ENCODE measurements around the gene SHQ1. TPM values are rescaled to one million over a fixed set of nuclear protein-coding genes. Genes with fewer than 3 reads are reported as not detected.
"Not testable (repeated sequence)": the region's sequence is repeated elsewhere in the genome, so short reads cannot be mapped to it uniquely, and the experiment has no call there.

Gene SHQ1
- total RNA-seq, 2 experiments from 2014 or later = 26.4 to 31.3 TPM

DNA sequence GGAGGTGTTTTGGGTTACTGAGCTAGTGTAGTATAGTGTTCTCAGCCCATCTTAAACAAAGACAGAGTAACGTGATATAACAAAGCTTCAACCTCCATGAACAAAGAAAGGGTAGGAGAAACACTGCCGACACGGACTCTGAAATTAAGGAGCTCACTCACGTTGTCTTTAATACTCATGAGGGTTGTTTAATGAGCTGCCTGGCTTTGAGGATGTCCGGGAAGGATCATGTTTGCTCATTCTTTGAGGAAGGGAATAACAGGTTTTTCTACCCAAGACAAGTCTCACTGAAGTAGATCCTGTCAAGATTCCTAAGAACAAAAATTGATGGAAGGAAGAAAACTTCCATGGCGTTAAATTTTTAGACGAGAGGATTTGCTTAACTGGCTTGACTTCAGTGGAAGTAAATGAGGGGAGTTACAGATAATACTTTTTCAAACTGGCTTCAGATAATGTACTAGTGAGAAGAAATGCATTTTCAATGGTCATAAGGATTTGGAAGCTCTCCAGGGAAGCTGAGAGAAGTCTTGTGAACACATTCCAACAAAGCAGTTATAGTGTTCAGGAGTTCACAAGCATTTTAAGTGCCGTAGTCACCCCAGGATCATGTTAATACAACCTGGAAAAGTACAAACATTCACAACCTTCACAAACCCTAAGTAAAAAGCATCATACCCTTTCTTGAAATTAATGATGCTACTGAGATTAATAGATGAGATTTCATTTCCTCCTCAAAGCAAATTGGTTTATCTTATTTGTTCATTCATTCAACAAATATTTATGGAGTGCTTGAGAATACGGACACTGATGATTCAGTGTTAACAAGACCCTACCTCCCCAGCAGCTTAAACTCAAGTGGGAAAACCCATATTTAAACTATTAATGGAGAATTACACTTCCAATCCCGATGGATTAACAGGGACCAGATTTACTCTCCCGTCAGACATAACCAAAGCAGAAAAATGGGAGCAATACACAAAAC lies 101.5 kb downstream of the SHQ1 start:
- Mint-ChIP-seq H3K9me3 (ENCODE audit: low read depth) (no peaks in the 10 kb centered on the region), H3K4me3 (no peak overlapping the region), H3K27me3 (no peaks in the 10 kb centered on the region), H3K4me1 (peaks cover 33% of the 10 kb centered on the region), H3K36me3 (ENCODE audit: low read depth) (peaks cover 25% of the 10 kb centered on the region), H3K27ac (no peak overlapping the region)
- intact Hi-C loops (cut with DNase I, micrococcal nuclease) = no loop called here
- ChIA-PET POLR2A (no interaction called here), CTCF (interaction anchor here (0.7 to 1.3 kb wide), 3 partner anchors 9 to 1019 kb away, joined by 3 read pairs; no protein-coding TSS in a partner anchor)
- DNase-seq (no peak), ATAC-seq (no peak)

- CTCF ChIA-PET = interaction anchor here (1.3 kb wide), 1 partner anchor 10 kb away, joined by 3 read pairs; no protein-coding TSS in a partner anchor
- intact Hi-C loops (cut with DNase I, micrococcal nuclease) = no loop called here
Measured at GRCh38 chr3:72745146-72745999, 102.9 kb downstream of the SHQ1 start.

GRCh38 chr3:72744330-72744729 lies 103.9 kb downstream of the SHQ1 start:
- Mint-ChIP-seq H3K27me3 (no peaks in the 10 kb centered on the region), H3K36me3 (ENCODE audit: low read depth) (peaks cover 14% of the 10 kb centered on the region), H3K27ac (no peak overlapping the region), H3K9me3 (ENCODE audit: low read depth) (no peaks in the 10 kb centered on the region), H3K4me3 (no peak overlapping the region), H3K4me1 (peaks cover 34% of the 10 kb centered on the region)
- ATAC-seq = no peak
- ChIA-PET CTCF (no interaction called here), POLR2A (no interaction called here)
- intact Hi-C loops (cut with DNase I, micrococcal nuclease) = no loop called here
- no peak for DNase-seq

More at GRCh38 chr3:72745146-72745999, 102.9 kb downstream of the SHQ1 start:
- no peak overlapping the region for H3K4me3 Mint-ChIP-seq
- H3K4me1 Mint-ChIP-seq = peaks cover 35% of the 10 kb centered on the region
- POLR2A ChIA-PET = no interaction called here
- no peaks in the 10 kb centered on the region for H3K9me3 Mint-ChIP-seq (ENCODE audit: low read depth)
- no peak for DNase-seq
- no peak for ATAC-seq
- H3K36me3 Mint-ChIP-seq (ENCODE audit: low read depth) = peaks cover 25% of the 10 kb centered on the region
- no peaks in the 10 kb centered on the region for H3K27me3 Mint-ChIP-seq
- H3K27ac Mint-ChIP-seq = no peak overlapping the region

DNA sequence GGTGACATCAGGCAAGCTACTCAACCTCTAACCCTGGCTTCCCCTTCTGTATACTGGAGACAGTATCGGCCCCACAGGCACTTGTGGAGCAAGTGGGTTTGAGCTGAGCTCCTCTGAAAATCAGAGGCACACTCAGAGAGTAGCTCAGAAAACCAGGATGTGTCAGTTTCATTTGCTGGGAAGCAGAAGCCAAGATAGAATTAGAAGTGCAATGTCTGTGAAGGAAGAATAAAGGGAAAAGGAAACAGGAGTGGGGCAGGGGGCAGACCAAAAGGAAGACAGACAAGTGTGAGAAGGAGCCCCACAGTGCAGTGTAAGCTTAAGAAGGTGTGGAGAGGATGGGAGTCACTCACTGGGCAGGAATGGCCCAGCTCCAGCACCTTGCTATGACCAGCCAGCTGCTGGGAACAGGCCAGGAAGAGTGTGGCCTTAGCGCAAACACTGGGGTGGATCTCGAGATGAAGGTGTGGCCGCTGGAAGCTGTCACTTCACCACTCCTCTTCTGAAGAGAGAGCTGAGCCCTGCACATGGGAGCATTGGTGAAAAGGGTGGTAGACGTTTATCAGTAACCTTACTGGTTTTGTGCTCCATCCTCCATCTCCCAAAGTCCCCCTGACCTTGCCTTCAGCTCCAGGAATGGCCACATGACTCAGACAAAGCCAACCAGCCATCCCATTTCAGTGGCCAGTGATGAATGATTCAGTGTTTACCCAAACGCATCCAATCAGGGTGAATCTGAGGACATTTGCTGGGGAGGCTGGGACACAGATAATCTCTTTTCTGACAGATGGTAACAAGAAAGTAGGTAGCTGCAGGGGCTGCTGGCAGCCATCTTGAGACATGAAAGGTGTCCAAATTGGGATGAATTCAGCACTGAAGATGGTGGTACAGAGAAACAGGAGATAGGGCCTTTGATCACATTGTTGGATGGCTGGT lies 108.4 kb downstream of the SHQ1 start:
- POLR2A ChIA-PET = interaction anchor here (0.6 kb wide), 1 partner anchor 61 kb away, joined by 3 read pairs; no protein-coding TSS in a partner anchor
- no peak for DNase-seq
- H3K36me3 Mint-ChIP-seq (ENCODE audit: low read depth) = peaks cover 3% of the 10 kb centered on the region
- H3K27me3 Mint-ChIP-seq = no peaks in the 10 kb centered on the region
- CTCF ChIA-PET = interaction anchor here (0.6 to 1.8 kb wide), 8 partner anchors 13 to 1511 kb away, joined by 3 to 6 read pairs (median 3); no protein-coding TSS in a partner anchor
- peak overlapping the region; percentile 76 for H3K4me3 Mint-ChIP-seq
- H3K4me1 Mint-ChIP-seq = peaks cover 29% of the 10 kb centered on the region
- H3K9me3 Mint-ChIP-seq (ENCODE audit: low read depth) = peaks cover 3% of the 10 kb centered on the region
- intact Hi-C loops (cut with DNase I, micrococcal nuclease) = loop anchor here in 1 of 2 experiments (2.0 kb wide), 1 partner anchor 17 kb away; no protein-coding TSS in a partner anchor
- peak overlapping the region; percentile 86 for H3K27ac Mint-ChIP-seq
- no peak for ATAC-seq

DNA sequence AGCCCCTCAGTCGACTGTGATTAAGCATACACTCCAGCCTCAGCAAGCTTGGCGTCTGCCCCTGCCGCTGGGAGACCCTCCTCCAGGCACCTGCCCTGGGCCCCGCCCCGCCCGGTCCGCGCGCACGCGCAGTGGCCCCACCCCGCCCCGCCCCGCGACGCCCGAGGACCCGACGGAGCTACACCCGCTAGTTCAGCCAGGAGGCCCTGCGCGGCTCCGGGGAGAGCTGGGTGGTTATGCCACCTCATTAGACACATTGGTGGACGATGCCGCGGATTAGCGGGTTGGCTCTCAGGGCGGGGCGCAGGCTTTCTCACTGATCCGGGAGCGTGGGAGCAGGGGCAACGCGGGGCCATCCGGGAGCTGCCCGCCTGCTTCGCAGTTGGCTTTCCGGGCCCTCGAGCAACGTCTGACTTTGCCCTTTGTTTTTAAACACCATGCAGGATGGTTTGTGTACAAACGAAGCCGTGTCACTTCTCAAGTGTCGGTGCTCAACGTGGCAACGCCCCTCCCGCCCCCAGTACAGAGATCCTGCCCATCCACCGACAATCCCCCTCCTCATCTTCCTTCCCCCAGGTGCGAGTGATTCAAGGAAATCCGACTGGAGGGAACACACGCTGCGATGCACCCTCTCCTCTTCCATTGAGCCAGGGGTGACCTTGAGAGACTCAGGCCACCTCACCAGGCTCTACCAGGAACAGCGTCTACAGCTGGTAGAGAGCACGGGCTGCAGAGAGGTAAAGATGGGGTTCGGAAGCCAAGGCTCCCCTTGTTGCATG lies 109.3 kb downstream of the SHQ1 start:
- H3K27ac Mint-ChIP-seq = peak overlapping the region; percentile 86
- peaks cover 4% of the 10 kb centered on the region for H3K36me3 Mint-ChIP-seq (ENCODE audit: low read depth)
- H3K4me3 Mint-ChIP-seq = peak overlapping the region; percentile 76
- CTCF ChIA-PET = interaction anchor here (0.6 to 1.8 kb wide), 9 partner anchors 14 to 1510 kb away, joined by 3 to 7 read pairs (median 3); no protein-coding TSS in a partner anchor
- ATAC-seq = peak; percentile 97
- DNase-seq = peak; percentile 86
- H3K27me3 Mint-ChIP-seq = no peaks in the 10 kb centered on the region
- POLR2A ChIA-PET = interaction anchor here (0.6 to 1.0 kb wide), 2 partner anchors 289 to 291 kb away, joined by 3 to 7 read pairs; no protein-coding TSS in a partner anchor
- intact Hi-C loops (cut with DNase I, micrococcal nuclease) = loop anchor here in 1 of 2 experiments (2.0 kb wide), 1 partner anchor 18 kb away; no protein-coding TSS in a partner anchor
- H3K4me1 Mint-ChIP-seq = peaks cover 29% of the 10 kb centered on the region
- peaks cover 7% of the 10 kb centered on the region for H3K9me3 Mint-ChIP-seq (ENCODE audit: low read depth)

DNA sequence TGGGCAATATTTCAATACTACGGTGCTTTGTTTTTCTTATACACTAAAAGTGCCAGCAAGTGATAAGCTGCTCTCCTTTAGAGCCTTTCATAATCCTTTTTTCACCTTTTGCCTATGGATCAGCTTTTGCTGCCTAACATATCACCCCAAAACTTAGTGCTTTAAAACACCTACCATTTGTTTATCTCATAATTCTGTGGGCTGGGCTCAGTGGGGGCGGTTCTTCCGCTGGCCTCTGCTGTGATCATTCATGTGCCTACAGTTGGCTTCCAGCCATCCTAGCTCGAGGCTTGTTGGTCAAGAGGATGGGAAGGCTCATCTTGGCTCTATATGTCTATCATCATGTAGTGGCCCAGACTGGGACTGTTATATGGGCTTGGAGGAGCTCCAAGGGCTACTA lies 113.2 kb downstream of the SHQ1 start:
- CTCF ChIA-PET; ATAC-seq; H3K36me3 Mint-ChIP-seq (ENCODE audit: low read depth); intact Hi-C loops (cut with DNase I, micrococcal nuclease); H3K27ac Mint-ChIP-seq; DNase-seq; H3K4me3 Mint-ChIP-seq; H3K27me3 Mint-ChIP-seq; POLR2A ChIA-PET: not testable (repeated sequence)
- peaks cover 22% of the 10 kb centered on the region for H3K4me1 Mint-ChIP-seq
- peaks cover 22% of the 10 kb centered on the region for H3K9me3 Mint-ChIP-seq (ENCODE audit: low read depth)

- CTCF ChIA-PET = interaction anchor here (0.8 kb wide), 1 partner anchor 102 kb away, joined by 3 read pairs; no protein-coding TSS in a partner anchor
- Mint-ChIP-seq H3K4me1 (peaks cover 9% of the 10 kb centered on the region), H3K4me3 (no peak overlapping the region), H3K27me3 (no peaks in the 10 kb centered on the region), H3K9me3 (ENCODE audit: low read depth) (peaks cover 22% of the 10 kb centered on the region), H3K27ac (no peak overlapping the region), H3K36me3 (ENCODE audit: low read depth) (peaks cover 10% of the 10 kb centered on the region)
- intact Hi-C loops (cut with DNase I, micrococcal nuclease) = no loop called here
- no peak for DNase-seq
- POLR2A ChIA-PET = no interaction called here
- no peak for ATAC-seq
Measured at GRCh38 chr3:72733676-72734075, 114.6 kb downstream of the SHQ1 start.

- H3K27me3 Mint-ChIP-seq; H3K36me3 Mint-ChIP-seq (ENCODE audit: low read depth); CTCF ChIA-PET; POLR2A ChIA-PET; ATAC-seq; H3K4me3 Mint-ChIP-seq; H3K27ac Mint-ChIP-seq; intact Hi-C loops (cut with DNase I, micrococcal nuclease); DNase-seq; H3K4me1 Mint-ChIP-seq: not testable (repeated sequence)
- H3K9me3 Mint-ChIP-seq (ENCODE audit: low read depth) = peaks cover 22% of the 10 kb centered on the region
Measured at GRCh38 chr3:72732666-72733345, 115.4 kb downstream of the SHQ1 start.

DNA sequence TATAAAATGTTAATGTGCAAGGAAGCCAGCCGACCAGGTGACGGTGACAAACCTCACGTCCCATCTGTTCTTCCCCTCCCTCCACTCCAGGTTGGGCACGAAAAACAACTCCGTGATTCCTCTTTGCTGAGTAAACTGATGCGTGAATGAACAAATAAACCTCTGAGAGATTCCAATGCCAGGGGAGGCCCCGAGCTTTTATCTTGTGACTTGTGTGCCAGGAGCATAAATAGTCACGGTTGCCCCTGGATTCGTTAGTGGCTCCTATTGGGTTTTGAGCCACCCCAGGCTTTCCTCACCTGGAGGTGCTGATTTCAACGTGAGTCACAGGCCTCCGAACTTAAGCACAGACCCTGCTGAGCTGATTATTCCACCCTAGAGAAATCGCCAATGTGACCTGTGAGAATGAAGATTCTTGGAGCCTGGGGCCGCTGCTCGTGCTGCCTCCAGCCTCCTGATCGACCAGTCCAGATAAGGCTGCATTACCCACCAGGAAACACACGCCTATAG lies 119.2 kb downstream of the SHQ1 start:
- DNase-seq (no peak), ATAC-seq (no peak)
- H3K9me3 Mint-ChIP-seq (ENCODE audit: low read depth) = peaks cover 14% of the 10 kb centered on the region
- peaks cover 6% of the 10 kb centered on the region for H3K4me1 Mint-ChIP-seq
- peaks cover 5% of the 10 kb centered on the region for H3K27me3 Mint-ChIP-seq
- H3K36me3 Mint-ChIP-seq (ENCODE audit: low read depth) = peaks cover 6% of the 10 kb centered on the region
- H3K27ac Mint-ChIP-seq = no peak overlapping the region
- intact Hi-C loops (cut with DNase I, micrococcal nuclease) = no loop called here
- H3K4me3 Mint-ChIP-seq = no peak overlapping the region
- ChIA-PET POLR2A (no interaction called here), CTCF (no interaction called here)

Measured in activated CD4-positive, alpha-beta T cell treated with anti-CD3 and anti-CD28 coated beads for 36 hours (primary cell).